NCI-H526 (cell line): Measurements from ENCODE around the gene NRXN2.
"Not testable (repeated sequence)": the region's sequence is repeated elsewhere in the genome, so short reads cannot be mapped to it uniquely, and the experiment has no call there.

ENCODE experiments used
- DNase-seq, 2 experiments: peaks; one replicate each; lab custom pipeline; 2025; lab: John Stamatoyannopoulos, UW

The NRXN2 gene

DNA sequence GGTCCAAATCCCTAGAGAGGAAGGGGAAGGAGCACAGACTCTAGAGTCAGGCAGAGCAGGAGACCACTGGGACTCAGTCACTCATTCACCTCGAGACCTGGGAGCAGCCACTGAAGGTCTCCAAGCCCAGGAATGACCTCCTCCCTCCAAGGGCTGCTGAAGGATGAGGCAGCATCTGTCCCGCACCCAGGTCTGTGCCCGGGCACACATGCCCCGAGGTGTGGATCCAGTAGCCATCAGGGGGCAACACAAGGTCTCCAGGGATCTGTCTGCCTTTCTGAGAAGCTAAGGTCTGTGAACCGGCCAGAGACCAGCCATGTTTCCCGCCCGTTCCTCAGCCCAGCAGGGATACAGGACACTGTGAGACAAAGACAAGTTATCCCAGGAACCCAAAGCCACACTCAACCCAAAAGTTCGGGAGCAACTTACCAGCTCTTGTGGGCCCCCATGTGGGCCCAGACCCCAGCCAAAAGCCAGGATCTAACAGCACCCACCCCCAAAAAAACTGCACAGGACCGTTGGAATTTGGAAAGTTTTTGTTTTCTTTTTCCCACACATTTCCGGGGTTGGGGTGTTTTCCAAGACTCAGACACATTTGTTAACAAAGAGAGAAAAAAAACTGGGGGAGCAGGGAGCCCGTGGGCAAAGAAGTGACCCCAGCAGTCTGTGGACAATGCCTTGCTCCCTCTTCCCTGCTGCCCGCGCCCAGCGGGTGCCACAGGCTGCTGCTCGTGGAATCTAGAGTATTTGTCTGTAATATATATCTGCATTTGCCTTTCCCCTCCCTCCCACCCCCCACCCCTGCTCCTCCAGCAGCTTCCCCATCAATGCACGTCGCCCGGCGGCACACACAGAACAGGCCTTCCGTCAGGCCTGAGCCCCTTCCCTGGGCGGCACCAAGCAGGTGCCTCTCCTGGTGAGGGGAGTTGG is 117.1 kb downstream of the NRXN2 start:
- no peak for DNase-seq

- no peak for DNase-seq
These were observed 117.8 kb downstream of the NRXN2 start for GRCh38 chr11:64605244-64605560.

- no peak for DNase-seq
These were observed 118.3 kb downstream of the NRXN2 start for GRCh38 chr11:64604458-64605243.

DNA sequence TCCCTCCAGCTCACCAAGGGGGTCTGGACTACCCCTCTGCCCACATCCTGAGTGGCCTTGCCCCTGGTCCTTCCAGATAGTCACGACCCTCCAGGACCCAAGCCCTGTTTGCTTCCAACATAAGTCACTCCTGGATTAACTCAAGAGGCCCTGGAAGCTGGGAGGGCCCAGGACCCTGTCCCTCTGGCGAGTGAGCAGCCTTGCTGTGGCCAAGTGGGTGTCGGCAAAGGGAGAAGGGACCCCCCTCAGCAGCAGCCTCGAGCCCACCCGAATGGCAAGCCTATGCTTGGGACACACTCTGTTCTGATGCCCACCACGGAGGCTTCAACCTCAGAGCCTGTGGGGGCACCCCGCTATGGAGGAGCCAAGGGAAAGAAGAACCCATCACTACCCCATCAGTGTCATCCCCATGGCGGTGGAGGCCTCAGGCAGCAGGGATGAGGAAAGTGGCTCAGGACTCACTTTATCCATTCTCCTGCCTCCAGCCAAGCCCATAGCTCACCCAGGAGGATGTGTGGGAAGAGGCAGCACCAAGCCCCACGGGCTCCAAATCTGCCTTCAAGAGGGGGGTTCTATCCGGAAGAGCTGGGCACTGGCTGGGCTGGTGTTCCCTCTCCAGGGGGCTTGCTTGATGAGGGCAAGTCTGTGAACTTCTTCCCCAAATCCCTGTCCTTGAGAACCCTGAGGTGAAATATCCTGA is 119.4 kb downstream of the NRXN2 start:
- DNase-seq = no peak

- no peak for DNase-seq
These were observed 120.4 kb downstream of the NRXN2 start for GRCh38 chr11:64602466-64603070.

DNA sequence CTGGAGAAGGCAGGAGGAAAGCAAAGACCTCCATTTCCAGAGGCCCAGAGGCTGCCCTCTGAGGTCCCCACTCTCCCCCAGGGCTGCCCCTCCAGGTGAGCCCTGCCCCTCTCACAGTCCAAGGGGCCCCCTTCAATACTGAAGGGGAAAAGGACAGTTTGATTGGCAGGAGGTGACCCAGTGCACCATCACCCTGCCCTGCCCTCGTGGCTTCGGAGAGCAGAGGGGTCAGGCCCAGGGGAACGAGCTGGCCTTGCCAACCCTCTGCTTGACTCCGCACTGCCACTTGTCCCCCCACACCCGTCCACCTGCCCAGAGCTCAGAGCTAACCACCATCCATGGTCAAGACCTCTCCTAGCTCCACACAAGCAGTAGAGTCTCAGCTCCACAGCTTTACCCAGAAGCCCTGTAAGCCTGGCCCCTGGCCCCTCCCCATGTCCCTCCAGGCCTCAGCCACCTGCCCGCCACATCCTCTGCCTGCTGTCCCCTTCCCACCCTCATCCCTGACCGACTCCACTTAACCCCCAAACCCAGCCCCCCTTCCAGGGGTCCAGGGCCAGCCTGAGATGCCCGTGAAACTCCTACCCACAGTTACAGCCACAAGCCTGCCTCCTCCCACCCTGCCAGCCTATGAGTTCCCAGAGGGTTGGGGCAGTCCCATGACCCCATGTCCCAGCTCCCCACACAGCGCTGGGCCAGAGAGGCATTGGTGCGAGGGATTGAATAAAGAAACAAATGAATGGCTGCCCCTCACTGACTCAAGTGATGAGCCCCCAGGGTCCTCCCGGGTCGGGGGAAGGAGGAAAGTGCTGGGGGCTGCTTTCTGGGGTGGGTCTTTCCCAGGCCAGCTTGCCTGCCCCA is 121.2 kb downstream of the NRXN2 start:
- no peak for DNase-seq

DNA sequence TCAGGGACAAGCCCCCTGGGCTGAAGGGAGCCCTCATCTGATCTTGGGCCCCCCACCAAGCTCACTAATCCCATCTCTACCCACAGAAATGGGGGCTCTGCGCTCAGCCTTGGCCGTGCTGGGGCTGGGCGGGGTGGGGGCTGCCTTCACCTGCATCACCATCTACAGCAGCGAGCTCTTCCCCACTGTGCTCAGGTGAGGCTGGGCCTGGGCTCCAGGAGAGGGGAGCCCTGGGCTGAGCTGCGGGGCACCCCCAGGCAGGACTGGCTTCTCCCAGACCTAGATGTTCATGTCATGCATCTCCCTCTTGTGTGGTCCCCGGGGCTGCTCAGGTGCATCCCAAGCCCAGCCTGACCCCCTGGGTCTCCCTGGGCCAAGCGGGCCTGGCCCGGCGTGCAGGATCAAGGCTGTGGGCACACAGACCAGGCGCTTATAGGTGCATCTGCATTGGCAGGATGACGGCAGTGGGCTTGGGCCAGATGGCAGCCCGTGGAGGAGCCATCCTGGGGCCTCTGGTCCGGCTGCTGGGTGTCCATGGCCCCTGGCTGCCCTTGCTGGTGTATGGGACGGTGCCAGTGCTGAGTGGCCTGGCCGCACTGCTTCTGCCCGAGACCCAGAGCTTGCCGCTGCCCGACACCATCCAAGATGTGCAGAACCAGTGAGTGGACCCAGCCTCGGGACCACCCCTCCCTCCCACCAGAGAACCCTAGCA is 122.6 kb downstream of the NRXN2 start:
- no peak for DNase-seq

DNA sequence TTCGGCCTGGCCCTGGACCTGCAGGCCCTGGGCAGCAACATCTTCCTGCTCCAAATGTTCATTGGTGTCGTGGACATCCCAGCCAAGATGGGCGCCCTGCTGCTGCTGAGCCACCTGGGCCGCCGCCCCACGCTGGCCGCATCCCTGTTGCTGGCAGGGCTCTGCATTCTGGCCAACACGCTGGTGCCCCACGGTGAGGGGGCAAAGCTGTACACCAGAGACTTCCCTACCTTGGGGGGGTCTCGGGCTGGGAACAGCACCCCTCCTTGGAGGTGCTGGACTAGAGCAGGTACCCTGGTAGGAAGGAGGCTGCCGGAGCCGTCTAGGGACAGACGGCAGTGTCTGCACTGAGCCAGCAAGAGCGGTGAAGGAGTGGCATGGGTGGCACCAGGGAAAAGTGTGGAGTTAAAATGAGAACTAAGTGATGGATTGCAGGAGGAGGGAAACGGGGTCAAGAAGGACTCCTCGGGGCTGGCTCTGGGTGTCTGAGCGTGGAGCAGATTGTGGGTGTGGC is 123.2 kb downstream of the NRXN2 start:
- DNase-seq = no peak

DNA sequence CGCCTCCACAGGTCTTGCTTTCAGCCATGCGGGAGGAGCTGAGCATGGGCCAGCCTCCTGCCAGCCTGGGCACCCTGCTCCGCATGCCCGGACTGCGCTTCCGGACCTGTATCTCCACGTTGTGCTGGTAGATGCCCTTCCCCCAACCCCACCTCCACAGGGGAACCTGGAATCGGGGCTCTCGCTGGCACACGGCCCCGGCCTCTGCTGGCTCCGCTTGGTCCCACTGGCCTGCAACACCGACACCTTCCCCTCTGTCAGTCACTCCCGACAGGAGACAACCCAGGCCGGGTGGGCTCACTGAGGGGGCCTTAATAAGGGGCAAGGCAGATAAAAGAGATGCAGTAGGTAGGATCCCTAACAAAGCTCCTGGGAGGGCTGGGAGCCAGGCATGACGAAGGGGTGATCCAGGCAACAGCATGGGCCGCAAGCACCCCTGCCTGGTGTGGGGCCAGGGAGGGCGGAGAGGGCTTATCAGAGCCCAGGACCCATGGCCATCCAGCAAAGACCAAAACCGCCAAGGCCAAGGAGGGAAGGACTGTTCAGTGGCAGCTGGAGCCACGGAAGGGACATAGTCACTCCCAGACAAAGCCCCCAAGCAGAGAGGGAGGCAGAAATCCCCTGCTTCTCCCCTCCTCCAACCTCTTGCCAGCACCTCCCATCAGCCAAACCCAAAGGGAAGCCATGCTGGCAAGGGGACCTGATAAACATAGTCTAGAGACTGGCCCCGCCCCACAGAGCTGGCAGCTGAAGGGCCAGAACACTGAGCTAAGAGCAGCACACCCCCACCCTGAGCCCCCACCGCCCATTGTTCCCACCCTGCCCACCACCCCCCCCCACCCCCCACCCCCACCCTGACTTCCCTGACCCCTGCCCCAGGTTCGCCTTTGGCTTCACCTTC is 124.0 kb downstream of the NRXN2 start:
- no peak for DNase-seq

DNA sequence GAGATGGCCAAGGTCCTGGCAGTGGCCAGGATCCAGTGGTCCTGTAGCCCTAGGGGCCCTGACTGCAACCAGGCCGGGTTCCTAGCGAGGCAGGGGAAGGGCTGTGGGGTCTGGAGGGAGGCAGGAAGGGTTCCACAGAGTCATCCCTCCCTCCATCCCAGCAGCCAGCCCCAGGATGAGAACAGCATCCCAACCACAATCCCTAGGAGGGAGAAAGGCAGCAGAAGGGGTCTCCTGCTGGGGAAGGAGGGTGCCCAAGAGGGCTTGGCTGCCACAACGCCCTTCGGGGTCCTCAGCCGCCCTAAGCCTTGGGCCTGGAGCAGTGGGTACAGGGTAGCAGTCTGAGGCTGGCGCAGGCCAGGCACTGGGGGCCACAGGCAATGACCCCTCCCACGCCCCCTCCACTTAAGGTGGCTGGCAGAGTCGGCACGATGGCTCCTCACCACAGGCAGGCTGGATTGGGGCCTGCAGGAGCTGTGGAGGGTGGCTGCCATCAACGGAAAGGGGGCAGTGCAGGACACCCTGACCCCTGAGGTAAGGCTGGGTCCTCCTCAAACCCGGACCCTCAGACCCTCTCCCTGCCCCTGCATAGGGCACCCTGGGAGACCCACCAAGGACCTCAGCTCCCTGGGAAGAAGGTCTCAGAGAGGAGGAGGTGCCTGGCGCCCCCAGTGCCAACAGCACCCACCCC is 124.7 kb downstream of the NRXN2 start:
- no peak for DNase-seq

DNA sequence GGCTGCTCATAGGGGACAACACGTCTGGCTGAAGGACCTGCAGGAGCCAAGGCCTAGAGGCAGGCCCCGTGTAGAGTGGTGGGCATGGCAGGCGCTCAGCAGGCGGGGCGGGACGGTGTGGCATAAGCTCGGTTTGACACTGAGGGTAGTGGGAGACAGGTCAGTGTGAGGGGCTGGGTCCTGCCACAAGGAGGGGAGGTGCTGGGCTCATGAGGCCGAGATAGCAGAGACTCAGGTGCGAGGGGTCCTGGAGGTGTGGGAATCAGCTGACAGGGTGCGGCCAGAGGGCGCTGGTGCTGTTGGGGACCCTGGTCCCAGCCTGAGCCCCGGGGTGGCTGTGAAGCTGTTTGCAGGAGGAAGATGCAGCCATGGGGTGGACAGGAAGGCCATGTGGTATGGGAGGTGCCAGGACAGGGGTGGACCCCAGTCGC is 125.3 kb downstream of the NRXN2 start:
- no peak for DNase-seq

- DNase-seq = not testable (repeated sequence)
These were observed 127.1 kb downstream of the NRXN2 start for GRCh38 chr11:64595922-64596321.

GRCh38 chr11:64594159-64594939 is 128.6 kb downstream of the NRXN2 start:
- no peak for DNase-seq

DNA sequence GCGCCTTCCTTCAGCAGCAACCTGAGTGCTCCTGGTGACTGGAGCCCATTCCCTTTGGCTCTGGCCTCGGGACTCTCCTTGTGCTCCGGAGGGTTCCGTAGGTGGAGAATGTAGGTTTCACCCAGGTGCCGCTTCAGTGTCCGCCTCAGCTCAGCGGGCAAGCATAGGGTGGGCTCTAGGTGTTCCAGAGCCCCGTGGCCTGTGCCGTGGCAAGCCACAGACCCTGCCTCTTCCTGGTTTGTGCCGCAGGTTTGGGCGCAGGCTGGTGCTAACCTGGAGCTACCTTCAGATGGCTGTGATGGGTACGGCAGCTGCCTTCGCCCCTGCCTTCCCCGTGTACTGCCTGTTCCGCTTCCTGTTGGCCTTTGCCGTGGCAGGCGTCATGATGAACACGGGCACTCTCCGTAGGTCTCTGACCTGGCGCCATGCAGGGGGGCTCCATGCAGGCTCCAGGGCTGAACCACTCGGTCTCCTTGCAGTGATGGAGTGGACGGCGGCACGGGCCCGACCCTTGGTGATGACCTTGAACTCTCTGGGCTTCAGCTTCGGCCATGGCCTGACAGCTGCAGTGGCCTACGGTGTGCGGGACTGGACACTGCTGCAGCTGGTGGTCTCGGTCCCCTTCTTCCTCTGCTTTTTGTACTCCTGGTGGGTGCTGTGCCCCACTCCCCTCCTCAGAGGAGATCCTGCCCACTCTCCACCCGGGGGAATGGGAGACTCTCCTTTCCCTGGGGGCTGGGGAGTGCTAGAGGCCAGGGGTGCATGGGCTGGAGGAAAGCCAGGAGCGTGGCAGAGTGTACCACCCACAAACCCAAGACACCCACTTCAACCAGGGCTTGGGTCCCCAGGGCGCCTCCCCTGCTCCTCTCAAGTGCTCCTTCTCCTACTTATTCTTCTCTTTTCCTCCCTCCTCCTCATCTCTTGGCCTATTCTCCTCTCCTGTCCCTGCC is 129.6 kb downstream of the NRXN2 start:
- DNase-seq = no peak

- no peak for DNase-seq
These were observed 130.3 kb downstream of the NRXN2 start for GRCh38 chr11:64592656-64593055.

- DNase-seq = no peak
These were observed 130.8 kb downstream of the NRXN2 start for GRCh38 chr11:64592234-64592615.
